Measurements from ENCODE around the gene PACSIN3.

PACSIN3 gene

GRCh38 chr11:47175746-47176327 is 10.4 kb downstream of the PACSIN3 start:
- DNase-seq, result peak; percentile 63 to 72

- no peak for DNase-seq
Observed at GRCh38 chr11:47172740-47173336, 13.4 kb downstream of the PACSIN3 start.

- no peak for DNase-seq
Observed at GRCh38 chr11:47171856-47172255, 14.4 kb downstream of the PACSIN3 start.

- no peak for DNase-seq
Observed at GRCh38 chr11:47171061-47171838, 15.0 kb downstream of the PACSIN3 start.

GRCh38 chr11:47166368-47166767 is 19.9 kb downstream of the PACSIN3 start:
- DNase-seq, result no peak

GRCh38 chr11:47165253-47165840 is 20.9 kb downstream of the PACSIN3 start:
- DNase-seq, result no peak

- DNase-seq, result no peak
Observed at GRCh38 chr11:47164321-47164720, 21.9 kb downstream of the PACSIN3 start.

- DNase-seq, result no peak
Observed at GRCh38 chr11:47163898-47164297, 22.3 kb downstream of the PACSIN3 start.

GRCh38 chr11:47163193-47163592 is 23.0 kb downstream of the PACSIN3 start:
- no peak for DNase-seq

- DNase-seq, result no peak
Observed at GRCh38 chr11:47162426-47162825, 23.8 kb downstream of the PACSIN3 start.

GRCh38 chr11:47161890-47162289 is 24.3 kb downstream of the PACSIN3 start:
- no peak for DNase-seq

- DNase-seq, result peak; percentile 19 to 68
Observed at GRCh38 chr11:47161134-47161854, 24.9 kb downstream of the PACSIN3 start.

GRCh38 chr11:47160753-47161133 is 25.5 kb downstream of the PACSIN3 start:
- no peak for DNase-seq

GRCh38 chr11:47158242-47158641 is 28.0 kb downstream of the PACSIN3 start:
- DNase-seq, result no peak

GRCh38 chr11:47157805-47158204 is 28.4 kb downstream of the PACSIN3 start:
- DNase-seq, result no peak

GRCh38 chr11:47156951-47157350 is 29.3 kb downstream of the PACSIN3 start:
- no peak for DNase-seq

- no peak for DNase-seq
Observed at GRCh38 chr11:47156333-47156732, 29.9 kb downstream of the PACSIN3 start.

GRCh38 chr11:47155879-47156278 is 30.4 kb downstream of the PACSIN3 start:
- no peak for DNase-seq

- no peak for DNase-seq
Observed at GRCh38 chr11:47154616-47155570, 31.3 kb downstream of the PACSIN3 start.

- peak; percentile 52 to 86 for DNase-seq
Observed at GRCh38 chr11:47152953-47153950, 33.0 kb downstream of the PACSIN3 start.

Measured in inflammatory macrophage treated with lipopolysaccharide for 1 hour (primary cell).